Islet of Langerhans (tissue), 1 donor: ENCODE results near the gene APBA2.
"Not testable (repeated sequence)": the region's sequence is repeated elsewhere in the genome, so short reads cannot be mapped to it uniquely, and the experiment has no call there.

Experiments
- FAIRE-seq: peaks from one replicate; lab custom pipeline; 2011; peaks lifted over from hg19 to GRCh38; lab: Jason Lieb, UNC

APBA2 gene

DNA sequence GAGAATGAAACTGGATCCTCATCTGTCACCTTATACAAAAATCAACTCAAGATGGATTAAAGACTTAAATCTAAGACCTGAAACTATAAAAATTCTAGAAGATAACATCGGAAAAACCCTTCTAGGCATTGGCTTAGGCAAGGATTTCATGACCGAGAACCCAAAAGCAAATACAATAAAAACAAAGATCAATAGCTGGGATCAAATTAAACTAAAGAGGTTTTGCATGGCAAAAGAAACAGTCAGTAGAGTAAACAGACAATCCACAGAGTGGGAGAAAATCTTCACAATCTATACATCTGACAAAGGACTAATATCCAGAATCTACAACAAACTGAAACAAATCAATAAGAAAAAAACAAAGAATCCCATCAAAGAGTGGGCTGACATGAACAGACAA lies 281.3 kb downstream of the APBA2 start:
- FAIRE-seq: not testable (repeated sequence)
